B cell (primary cell): ENCODE measurements around the gene KCND3. TPM values are rescaled to one million over a fixed set of nuclear protein-coding genes. Genes with fewer than 3 reads are reported as not detected.

ENCODE experiments used
- ATAC-seq: fragments of 200-7000 bp; cut with Tn5 transposase; one replicate; pipeline ENCODE4 v1.10.0; 2021; ENCODE audit warnings: low read depth, mild to moderate bottlenecking, moderate number of reproducible peaks, moderate library complexity
- CTCF ChIA-PET: fragments of 350-600 bp; sonication (Branson Sonifier 250); formaldehyde crosslinking; loops from one replicate; lab custom pipeline; 2021; ENCODE audit warnings: antibody characterized with exemption, inconsistent platforms; lab: Charles Lee
- POLR2A ChIA-PET: fragments of 350-600 bp; sonication (Branson Sonifier 250); formaldehyde crosslinking; loops from one replicate; lab custom pipeline; 2021; ENCODE audit warnings: antibody characterized with exemption; lab: Charles Lee
- DNase-seq: peaks from one replicate; pipeline ENCODE4 v3.0.0; 2013
- H2AFZ ChIP-seq: 2 replicates; pipeline ENCODE4 v1.6.1; 2012; ENCODE audit warnings: mild to moderate bottlenecking, low read depth, low read length; ENCODE audit not compliant: insufficient read depth, poor library complexity, severe bottlenecking
- H3K27ac ChIP-seq, 2 donors: 1 replicate in 1 of 2; 2 replicates in 1 of 2; pipeline ENCODE4 v1.5.1; 2012 to 2013; ENCODE audit warnings: low read length in 2 of 2, mild to moderate bottlenecking in 2 of 2, moderate library complexity in 1 of 2
- H3K27me3 ChIP-seq, 4 experiments: fragments of 200-600 bp in 1 of 4; sonication (generic) in 1 of 4; replicated peaks in 1 of 4; 1 replicate in 2 of 4; 2 replicates in 2 of 4; pipeline versions ENCODE4 v1.6.1 to v1.7.0; 2013 to 2016; ENCODE audit warnings: low read length in 3 of 4, mild to moderate bottlenecking in 2 of 4, mixed read lengths in 1 of 4, moderate library complexity in 1 of 4; ENCODE audit not compliant: insufficient read depth in 4 of 4, control insufficient read depth in 3 of 4; ENCODE audit errors: control extremely low read depth in 1 of 4
- H3K36me3 ChIP-seq, 2 experiments: replicated peaks in 1 of 2; 1 replicate in 1 of 2; 2 replicates in 1 of 2; pipeline versions ENCODE4 v1.6.1 to v1.7.1; 2013; ENCODE audit warnings: low read length in 1 of 2; ENCODE audit not compliant: insufficient read depth in 2 of 2, control insufficient read depth in 1 of 2; ENCODE audit errors: control extremely low read depth in 1 of 2, extremely low read depth in 1 of 2
- H3K4me1 ChIP-seq, 2 donors: fragments of 200-600 bp in 1 of 2; sonication (generic) in 1 of 2; 1 replicate in 1 of 2; 2 replicates in 1 of 2; pipeline versions ENCODE4 v1.5.1 to v1.6.1; 2013 to 2017; ENCODE audit warnings: low read length in 2 of 2; ENCODE audit not compliant: control insufficient read depth in 2 of 2, insufficient read depth in 2 of 2
- H3K4me2 ChIP-seq: replicated peaks from 2 replicates; pipeline ENCODE3; 2012; ENCODE audit warnings: mild to moderate bottlenecking, low read depth, low read length; ENCODE audit not compliant: poor library complexity, severe bottlenecking
- H3K4me3 ChIP-seq, 5 experiments: fragments of 200-600 bp in 1 of 5; sonication (generic) in 1 of 5; 1 replicate in 3 of 5; 2 replicates in 2 of 5; pipeline versions ENCODE4 v1.5.1 to v1.7.0; 2011 to 2016; ENCODE audit warnings: low read length in 4 of 5, mild to moderate bottlenecking in 4 of 5, low read depth in 2 of 5, control low read depth in 1 of 5, moderate library complexity in 1 of 5; ENCODE audit not compliant: insufficient read depth in 1 of 5; ENCODE audit errors: control extremely low read depth in 1 of 5, extremely low read depth in 1 of 5
- H3K79me2 ChIP-seq: fragments of 200-600 bp; sonication (generic); one replicate; pipeline ENCODE4 v1.6.0; 2016; ENCODE audit warnings: low read length; ENCODE audit not compliant: control insufficient read depth, insufficient read depth
- H3K9ac ChIP-seq: fragments of 200-600 bp; sonication (generic); 2 replicates; pipeline ENCODE4 v1.6.1; 2017; ENCODE audit warnings: mild to moderate bottlenecking, low read length, moderate library complexity
- H3K9me3 ChIP-seq, 3 donors: one replicate each; pipeline versions ENCODE4 v1.6.1 to v1.7.1; 2013; ENCODE audit warnings: low read length in 2 of 3; ENCODE audit not compliant: control insufficient read depth in 2 of 3, insufficient read depth in 1 of 3; ENCODE audit errors: control extremely low read depth in 1 of 3
- H4K20me1 ChIP-seq: 2 replicates; pipeline ENCODE4 v1.6.0; 2012; ENCODE audit warnings: mild to moderate bottlenecking, low read length; ENCODE audit not compliant: insufficient read depth, control insufficient read depth, poor library complexity, severe bottlenecking
- H3K27ac Mint-ChIP-seq: one replicate; pipeline ENCODE4 v1.8.0; 2021; ENCODE audit warnings: mixed read lengths
- H3K27me3 Mint-ChIP-seq: one replicate; pipeline ENCODE4 v1.8.0; 2021; ENCODE audit warnings: mixed read lengths
- H3K4me1 Mint-ChIP-seq: one replicate; pipeline ENCODE4 v1.8.0; 2021; ENCODE audit warnings: mixed read lengths
- H3K4me3 Mint-ChIP-seq: one replicate; pipeline ENCODE4 v1.8.0; 2021; ENCODE audit warnings: mixed read lengths
- H3K9me3 Mint-ChIP-seq: one replicate; pipeline ENCODE4 v1.8.0; 2022; ENCODE audit warnings: mixed read lengths; ENCODE audit not compliant: insufficient read depth
- EZH2 ChIP-seq: IDR thresholded peaks from 2 replicates; pipeline ENCODE4 v1.6.1; 2012; ENCODE audit warnings: borderline replicate concordance, low read depth, mild to moderate bottlenecking, moderate library complexity, low read length; ENCODE audit not compliant: insufficient read depth, poor library complexity, severe bottlenecking
- WGBS: methylation state at CpG from one replicate; pipeline ENCODE4 v1.1.5; 2013; ENCODE audit warnings: missing lambda C conversion rate; ENCODE audit not compliant: insufficient coverage; 5-methylcytosine and 5-hydroxymethylcytosine counted together
- intact Hi-C: fragments of 100-400 bp; cut with micrococcal nuclease; formaldehyde crosslinking; loops from one replicate; pipeline ENCODE4 v1.10.0; 2022
- polyA plus RNA-seq: library from polyadenylated mRNA; depleted of rRNA; stranded (reverse); fragments of >200 nt; gene quantifications from 2 replicates; pipeline ENCODE4 v1.2.3, GENCODE V29; 2012
- total RNA-seq, 2 donors: library from RNA; stranded (reverse); fragments of 120-200 nt in 1 of 2; gene quantifications; 1 replicate in 1 of 2; 2 replicates in 1 of 2; pipeline versions ENCODE4 v1.2.3 to v1.2.4, GENCODE V29; 2013 to 2022
- TF ChIP-seq, protein P1 (sequence below): fragments of 200-600 bp; IDR thresholded peaks from one replicate; pipeline ENCODE4 v1.8.0; 2022; ENCODE audit warnings: antibody characterized with exemption, mild to moderate bottlenecking

Gene KCND3
- total and polyA plus RNA-seq, 2 donors (not counting 1 experiment from before 2014, with no cell fraction given): 0.07 TPM; not detected in 1

DNA sequence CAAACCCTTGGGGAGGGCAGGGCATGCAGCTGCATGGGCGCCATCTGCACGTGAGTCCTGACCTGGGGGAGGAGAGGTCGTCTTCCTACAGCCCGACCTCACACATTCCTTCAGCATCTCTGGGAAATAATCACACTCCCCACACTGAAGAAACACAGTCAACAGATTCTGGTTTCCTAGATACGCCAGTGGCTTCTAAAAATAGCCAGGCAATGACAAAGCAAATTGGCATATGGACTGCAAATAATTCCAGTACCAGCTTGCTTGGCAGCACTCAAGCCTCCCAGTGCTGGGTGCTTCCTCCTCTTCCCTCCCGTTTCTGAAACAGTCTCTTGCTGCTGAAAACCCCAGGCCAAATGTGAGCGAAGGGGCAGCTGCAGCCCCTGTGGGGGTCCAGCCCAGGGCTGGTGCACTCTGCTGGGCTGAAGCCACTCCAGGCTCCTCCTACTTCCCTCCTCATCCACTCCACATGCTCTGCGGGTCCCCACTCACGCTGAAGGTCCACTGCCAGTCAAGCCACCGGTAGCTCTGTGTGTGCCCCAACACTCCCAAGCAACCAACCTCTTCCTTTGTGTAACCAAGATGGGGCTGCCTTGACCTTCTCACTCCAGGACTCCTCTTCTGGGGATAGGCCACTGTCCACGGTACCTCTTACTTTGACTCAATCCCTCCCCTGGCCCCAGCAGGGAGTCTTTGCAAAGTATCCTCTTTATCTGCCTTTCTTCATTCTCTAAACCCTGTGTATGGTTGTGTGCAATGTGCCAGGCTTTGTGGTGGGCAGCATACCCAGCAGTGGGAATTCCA is 69.0 kb downstream of the KCND3 start:
- 5% methylated on average over 9 of the region's 11 CpGs for WGBS
- H4K20me1 ChIP-seq: no peaks in the 10 kb centered on the region
- TF ChIP-seq EZH2: no peak
- TF ChIP-seq, protein P1, sequence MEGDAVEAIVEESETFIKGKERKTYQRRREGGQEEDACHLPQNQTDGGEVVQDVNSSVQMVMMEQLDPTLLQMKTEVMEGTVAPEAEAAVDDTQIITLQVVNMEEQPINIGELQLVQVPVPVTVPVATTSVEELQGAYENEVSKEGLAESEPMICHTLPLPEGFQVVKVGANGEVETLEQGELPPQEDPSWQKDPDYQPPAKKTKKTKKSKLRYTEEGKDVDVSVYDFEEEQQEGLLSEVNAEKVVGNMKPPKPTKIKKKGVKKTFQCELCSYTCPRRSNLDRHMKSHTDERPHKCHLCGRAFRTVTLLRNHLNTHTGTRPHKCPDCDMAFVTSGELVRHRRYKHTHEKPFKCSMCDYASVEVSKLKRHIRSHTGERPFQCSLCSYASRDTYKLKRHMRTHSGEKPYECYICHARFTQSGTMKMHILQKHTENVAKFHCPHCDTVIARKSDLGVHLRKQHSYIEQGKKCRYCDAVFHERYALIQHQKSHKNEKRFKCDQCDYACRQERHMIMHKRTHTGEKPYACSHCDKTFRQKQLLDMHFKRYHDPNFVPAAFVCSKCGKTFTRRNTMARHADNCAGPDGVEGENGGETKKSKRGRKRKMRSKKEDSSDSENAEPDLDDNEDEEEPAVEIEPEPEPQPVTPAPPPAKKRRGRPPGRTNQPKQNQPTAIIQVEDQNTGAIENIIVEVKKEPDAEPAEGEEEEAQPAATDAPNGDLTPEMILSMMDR: no peak
- H3K4me2 ChIP-seq: no peak overlapping the region
- no peak overlapping the region for H2AFZ ChIP-seq
- intact Hi-C loops: no loop called here
- ChIA-PET POLR2A (no interaction called here), CTCF (no interaction called here)
- H3K27me3 Mint-ChIP-seq: peaks cover 35% of the 10 kb centered on the region
- no peaks in the 10 kb centered on the region for H3K79me2 ChIP-seq
- no peak for DNase-seq
- H3K27ac ChIP-seq: no peak overlapping the region
- no peaks in the 10 kb centered on the region for H3K36me3 ChIP-seq
- no peak overlapping the region for H3K9ac ChIP-seq
- H3K4me3 ChIP-seq: no peak overlapping the region
- H3K4me1 ChIP-seq: no peaks in the 10 kb centered on the region
- no peak overlapping the region for H3K27ac Mint-ChIP-seq
- H3K9me3 Mint-ChIP-seq: no peaks in the 10 kb centered on the region
- no peak for ATAC-seq
- H3K4me3 Mint-ChIP-seq: no peak overlapping the region
- H3K9me3 ChIP-seq: no peaks in the 10 kb centered on the region
- H3K4me1 Mint-ChIP-seq: no peaks in the 10 kb centered on the region
- H3K27me3 ChIP-seq: peaks cover 0 to 21% (median 2%) of the 10 kb centered on the region in 4 experiments

DNA sequence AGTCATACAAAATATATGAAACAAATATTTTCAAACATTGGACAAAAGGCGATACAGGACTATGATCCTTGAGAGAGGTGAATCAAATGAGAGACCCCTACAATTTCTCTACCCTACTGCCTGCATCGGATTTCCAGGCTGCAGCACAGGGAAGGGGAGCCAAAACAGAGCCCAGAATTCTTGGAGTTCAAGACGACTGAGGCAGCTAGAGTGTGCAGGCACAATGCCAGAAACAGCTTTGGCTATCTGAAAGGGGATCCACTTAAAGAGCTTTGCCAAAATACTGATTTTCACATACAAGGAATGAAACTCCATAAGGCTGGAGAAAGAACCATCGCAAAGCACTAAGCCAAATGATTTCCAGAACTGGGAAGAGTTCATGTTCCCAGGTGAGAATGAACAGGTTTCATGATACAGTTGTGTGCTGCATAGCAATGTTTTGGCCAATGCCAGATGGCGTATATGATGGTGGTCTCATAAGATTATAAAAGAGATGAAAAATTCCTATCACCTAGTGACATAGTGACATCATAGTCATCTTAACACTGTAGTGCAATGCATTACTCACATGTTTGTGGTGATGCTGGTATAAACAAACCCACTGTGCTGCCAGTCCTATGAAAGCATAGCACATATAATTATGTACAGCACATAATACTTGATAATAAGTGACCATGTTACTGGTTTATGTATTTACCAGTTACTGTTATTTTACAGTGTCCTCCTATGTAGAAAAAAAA is 77.5 kb downstream of the KCND3 start:
- peaks cover 0 to 5% (median 0%) of the 10 kb centered on the region in 3 donors for H3K9me3 ChIP-seq

More for the DNA sequence above, 77.5 kb downstream of the KCND3 start:
- no peaks in the 10 kb centered on the region for H3K4me1 Mint-ChIP-seq
- peaks cover 43% of the 10 kb centered on the region for H3K27me3 Mint-ChIP-seq
- H3K9me3 Mint-ChIP-seq: no peaks in the 10 kb centered on the region
- Histone ChIP-seq H4K20me1 (no peaks in the 10 kb centered on the region), H2AFZ (no peak overlapping the region), H3K9ac (no peak overlapping the region), H3K36me3 (no peaks in the 10 kb centered on the region), H3K4me3 (no peak overlapping the region), H3K4me2 (no peak overlapping the region), H3K79me2 (no peaks in the 10 kb centered on the region), H3K4me1 (no peaks in the 10 kb centered on the region), H3K27me3 (peaks cover 0 to 14% (median 4%) of the 10 kb centered on the region in 4 experiments), H3K27ac (no peak overlapping the region)
- H3K27ac Mint-ChIP-seq: no peak overlapping the region
- no peak for DNase-seq
- H3K4me3 Mint-ChIP-seq: no peak overlapping the region
- WGBS: 80% methylated on average over 1 of the region's 5 CpGs
- CTCF ChIA-PET: no interaction called here
- ATAC-seq: no peak
- POLR2A ChIA-PET: no interaction called here
- no peak for TF ChIP-seq EZH2
- TF ChIP-seq, protein P1: no peak
- intact Hi-C loops: no loop called here
